H1 (cell line): ENCODE data around the gene DCAF15. TPM values are rescaled to one million over a fixed set of nuclear protein-coding genes. Genes with fewer than 3 reads are reported as not detected.

ENCODE experiments used
- ATF2 ChIP-seq: IDR thresholded peaks from 2 replicates; pipeline ENCODE4 v1.6.1; 2012; ENCODE audit warnings: low read length, inconsistent platforms
- CHD7 ChIP-seq: fragments of 300-600 bp; sonication (generic); IDR thresholded peaks from 2 replicates; pipeline ENCODE4 v1.7.1; 2012; ENCODE audit warnings: low read length, moderate library complexity, mild to moderate bottlenecking, inconsistent platforms; ENCODE audit not compliant: insufficient replicate concordance
- CTBP2 ChIP-seq: IDR thresholded peaks from 2 replicates; pipeline ENCODE4 v1.7.0; 2011; ENCODE audit warnings: borderline replicate concordance, mild to moderate bottlenecking, moderate library complexity, mixed read lengths, low read length; ENCODE audit not compliant: insufficient read depth, insufficient read length
- HDAC2 ChIP-seq, 2 experiments: fragments of 300-600 bp in 1 of 2; sonication (generic) in 1 of 2; IDR thresholded peaks; 2 replicates each; pipeline ENCODE4 v1.6.1; 2011 to 2012; ENCODE audit warnings: low read depth in 2 of 2, low read length in 2 of 2, mild to moderate bottlenecking in 2 of 2, moderate library complexity in 2 of 2, borderline replicate concordance in 1 of 2, inconsistent platforms in 1 of 2
- KDM5A ChIP-seq: fragments of 200-600 bp; IDR thresholded peaks from 2 replicates; pipeline ENCODE4 v1.7.1; 2012; ENCODE audit warnings: mild to moderate bottlenecking, low read length, inconsistent platforms, mixed read lengths
- NANOG ChIP-seq: IDR thresholded peaks from 2 replicates; pipeline ENCODE4 v1.6.1; 2011; ENCODE audit warnings: low read length, low read depth, mild to moderate bottlenecking, inconsistent platforms; ENCODE audit not compliant: insufficient read depth, poor library complexity, severe bottlenecking
- NRF1 ChIP-seq: IDR thresholded peaks from 2 replicates; pipeline ENCODE4 v1.6.1; 2011; ENCODE audit warnings: mild to moderate bottlenecking, low read depth, low read length, improper control_type of control experiment
- SIN3A ChIP-seq, 2 experiments: IDR thresholded peaks in 1 of 2; conservative IDR thresholded peaks in 1 of 2; 2 replicates each; pipeline ENCODE4 v1.6.1; 2011 to 2012; ENCODE audit warnings: low read length in 2 of 2, improper control_type of control experiment in 1 of 2, low read depth in 1 of 2, mild to moderate bottlenecking in 1 of 2
- TCF12 ChIP-seq: IDR thresholded peaks from 2 replicates; pipeline ENCODE4 v1.6.1; 2011; ENCODE audit warnings: low read depth, mild to moderate bottlenecking, low read length
- polyA plus RNA-seq, 7 experiments: library from polyadenylated mRNA; depleted of rRNA in 3 of 7; stranded (reverse) in 5 of 7; unstranded in 2 of 7; fragments of >200 nt in 5 of 7; fragments of 200-250 nt in 2 of 7; gene quantifications; 1 replicate in 5 of 7; 2 replicates in 1 of 7; 4 replicates in 1 of 7; pipeline versions ENCODE4 v1.2.1 to v1.2.3, GENCODE V29; 2011 to 2013; ENCODE audit warnings: missing spikeins in 2 of 7, mixed read lengths in 2 of 7
- total RNA-seq: library from RNA; stranded (reverse); fragmentation: NEBNext Ultra II Directional; extraction: Animal tissue kit (Norgen Biotek cat#: 25700); gene quantifications from 2 replicates; pipeline ENCODE4 v1.2.1, GENCODE V29; 2021

DCAF15 gene
- total and polyA plus RNA-seq, 2 of the 8 experiments (the other 6 are each of a cell fraction or from before 2014, with no cell fraction given), result 68.7 to 80.8 TPM

- no peak for TF ChIP-seq CHD7
- no peak for TF ChIP-seq NRF1
- no peak for TF ChIP-seq TCF12
- no peak for TF ChIP-seq ATF2
- TF ChIP-seq KDM5A, result no peak
- TF ChIP-seq HDAC2 (IDR thresholded peaks at IDR 0.05; ENCODE audit: borderline replicate concordance in 1 of 2, low read depth in 2 of 2, low read length in 2 of 2), result no peak
- no peak for TF ChIP-seq CTBP2
- TF ChIP-seq NANOG, result no peak
- no peak for TF ChIP-seq SIN3A (conservative IDR thresholded peaks at IDR 0.05 in 1 of 2, IDR thresholded peaks at IDR 0.05 in 1 of 2; ENCODE audit: low read depth in 1 of 2, low read length in 2 of 2)
These were observed 37.5 kb upstream of the DCAF15 start (continued) for GRCh38 chr19:13914777-13915176.
